Bronchial epithelial cell (primary cell): Measurements from ENCODE around the gene SNX4. TPM values are rescaled to one million over a fixed set of nuclear protein-coding genes. Genes with fewer than 3 reads are reported as not detected.

Experiments used
- DNase-seq: peaks from one replicate; pipeline ENCODE4 v3.0.0-alpha.2; 2010; ENCODE audit warnings: low read depth
- FAIRE-seq: peaks from 2 replicates; lab custom pipeline; 2011; peaks lifted over from hg19 to GRCh38; lab: Jason Lieb, UNC
- H3K27me3 ChIP-seq: 2 replicates; pipeline ENCODE4 v1.5.1; 2011; ENCODE audit warnings: low read length; ENCODE audit not compliant: control insufficient read depth, insufficient read depth
- H3K36me3 ChIP-seq: 2 replicates; pipeline ENCODE4 v1.5.1; 2011; ENCODE audit warnings: low read length; ENCODE audit not compliant: control insufficient read depth, insufficient read depth
- H3K4me3 ChIP-seq: 2 replicates; pipeline ENCODE4 v1.5.1; 2011; ENCODE audit warnings: mild to moderate bottlenecking, low read depth, low read length, control low read depth
- CTCF ChIP-seq: IDR thresholded peaks from 2 replicates; pipeline ENCODE4 v1.5.1; 2011; ENCODE audit warnings: mild to moderate bottlenecking, moderate library complexity, low read length, control low read depth, inconsistent platforms; ENCODE audit not compliant: insufficient read depth, severe bottlenecking
- total RNA-seq: library from RNA; depleted of rRNA; stranded (reverse); fragments of >200 nt; gene quantifications from 2 replicates; pipeline ENCODE4 v1.2.1, GENCODE V29; 2014

Gene SNX4
- total RNA-seq, 1 donor from 2014 or later: 21.9 TPM

DNA sequence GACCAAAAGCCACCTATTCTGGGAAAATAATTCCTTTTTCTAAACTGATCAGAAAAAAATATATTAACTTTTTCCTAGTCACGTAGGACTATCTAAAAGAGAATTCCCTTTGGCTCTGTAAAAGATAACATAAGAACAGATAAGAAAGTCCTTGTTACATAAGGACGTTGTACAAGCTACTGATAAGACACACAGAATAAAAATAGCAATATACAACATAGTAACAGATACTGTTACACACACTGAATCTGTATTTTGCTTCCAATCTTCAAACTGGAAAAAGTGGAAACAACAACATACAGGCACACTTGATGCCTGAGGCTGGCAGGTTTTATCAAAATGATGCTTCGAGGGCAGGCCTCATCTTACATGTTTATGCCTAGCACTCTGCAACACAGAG lies 59.8 kb downstream of the SNX4 start:
- FAIRE-seq (no peak), DNase-seq (no peak)
- no peak for TF ChIP-seq CTCF
- Histone ChIP-seq H3K27me3 (no peaks in the 10 kb centered on the region), H3K36me3 (peaks cover 4% of the 10 kb centered on the region), H3K4me3 (no peak overlapping the region)

GRCh38 chr3:125443923-125444322 lies 76.1 kb downstream of the SNX4 start:
- no peak for TF ChIP-seq CTCF

GRCh38 chr3:125442506-125442905 lies 77.5 kb downstream of the SNX4 start:
- TF ChIP-seq CTCF: no peak
- Histone ChIP-seq H3K4me3 (no peak overlapping the region), H3K36me3 (no peaks in the 10 kb centered on the region), H3K27me3 (no peaks in the 10 kb centered on the region)
- DNase-seq (no peak), FAIRE-seq (no peak)

More at GRCh38 chr3:125443923-125444322, 76.1 kb downstream of the SNX4 start:
- Histone ChIP-seq H3K36me3 (no peaks in the 10 kb centered on the region), H3K4me3 (no peak overlapping the region), H3K27me3 (no peaks in the 10 kb centered on the region)
- DNase-seq (peak; percentile 81), FAIRE-seq (no peak)

GRCh38 chr3:125440970-125441369 lies 79.0 kb downstream of the SNX4 start:
- FAIRE-seq (no peak), DNase-seq (no peak)
- Histone ChIP-seq H3K36me3 (no peaks in the 10 kb centered on the region), H3K4me3 (no peak overlapping the region), H3K27me3 (no peaks in the 10 kb centered on the region)
- no peak for TF ChIP-seq CTCF

DNA sequence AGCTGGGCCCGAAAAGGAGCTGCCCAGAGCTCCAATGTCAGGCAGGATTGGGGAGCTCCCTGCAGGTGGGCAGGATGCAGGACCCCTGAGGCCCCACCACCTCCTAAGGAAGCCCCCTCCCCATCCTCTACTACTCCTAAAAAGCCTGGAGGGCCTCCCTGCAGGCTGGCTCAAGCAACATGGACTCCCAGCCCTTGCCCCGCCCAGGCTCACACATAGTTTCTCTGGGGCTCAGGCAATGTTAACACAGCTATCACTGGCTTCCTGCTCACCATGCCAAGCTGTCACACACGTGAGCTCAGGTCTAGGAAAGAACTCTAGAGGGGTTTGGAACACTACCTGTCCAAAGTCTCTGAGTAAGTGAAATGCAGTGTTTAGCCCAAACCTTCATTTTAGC lies 79.4 kb downstream of the SNX4 start:
- FAIRE-seq (no peak), DNase-seq (no peak)
- Histone ChIP-seq H3K27me3 (no peaks in the 10 kb centered on the region), H3K4me3 (no peak overlapping the region), H3K36me3 (no peaks in the 10 kb centered on the region)
- no peak for TF ChIP-seq CTCF
